GM21381 (cell line): ENCODE results near the gene A2ML1.
"Not testable (repeated sequence)": the region's sequence is repeated elsewhere in the genome, so short reads cannot be mapped to it uniquely, and the experiment has no call there.

Experiments used
- ATAC-seq: cut with Tn5 transposase; IDR thresholded peaks from one replicate; pipeline ENCODE4 v1.9.1; 2021; ENCODE audit warnings: mild to moderate bottlenecking, moderate library complexity; ENCODE audit not compliant: unreplicated experiment

The A2ML1 gene

GRCh38 chr12:8816448-8817050 lies 5.9 kb upstream of the A2ML1 start:
- no peak for ATAC-seq

GRCh38 chr12:8817856-8818255 lies 4.6 kb upstream of the A2ML1 start:
- no peak for ATAC-seq

GRCh38 chr12:8818526-8818925 lies 3.9 kb upstream of the A2ML1 start:
- ATAC-seq = no peak

- ATAC-seq = no peak
These were observed 2.8 kb upstream of the A2ML1 start for GRCh38 chr12:8819666-8819980.

GRCh38 chr12:8820676-8821407 lies 1.6 kb upstream of the A2ML1 start:
- ATAC-seq = not testable (repeated sequence)

GRCh38 chr12:8821591-8821990 lies 830 bp upstream of the A2ML1 start:
- no peak for ATAC-seq

- ATAC-seq = no peak
These were observed 1.3 kb downstream of the A2ML1 start for GRCh38 chr12:8823565-8824300.

- no peak for ATAC-seq
These were observed 5.3 kb downstream of the A2ML1 start for GRCh38 chr12:8827551-8828256.

GRCh38 chr12:8828257-8829124 lies 6.1 kb downstream of the A2ML1 start:
- no peak for ATAC-seq

GRCh38 chr12:8829125-8829518 lies 6.7 kb downstream of the A2ML1 start:
- no peak for ATAC-seq

GRCh38 chr12:8829621-8830020 lies 7.2 kb downstream of the A2ML1 start:
- ATAC-seq = no peak

GRCh38 chr12:8831116-8831515 lies 8.7 kb downstream of the A2ML1 start:
- no peak for ATAC-seq

- no peak for ATAC-seq
These were observed 10.1 kb downstream of the A2ML1 start for GRCh38 chr12:8832500-8832899.

- ATAC-seq = no peak
These were observed 11.8 kb downstream of the A2ML1 start for GRCh38 chr12:8834230-8834629.

- ATAC-seq = no peak
These were observed 14.9 kb downstream of the A2ML1 start for GRCh38 chr12:8837291-8837690.

GRCh38 chr12:8840321-8840720 lies 17.9 kb downstream of the A2ML1 start:
- no peak for ATAC-seq

GRCh38 chr12:8840938-8841633 lies 18.7 kb downstream of the A2ML1 start:
- no peak for ATAC-seq

- no peak for ATAC-seq
These were observed 19.4 kb downstream of the A2ML1 start for GRCh38 chr12:8841778-8842177.

GRCh38 chr12:8844665-8845064 lies 22.2 kb downstream of the A2ML1 start:
- ATAC-seq = no peak

- ATAC-seq = no peak
These were observed 23.9 kb downstream of the A2ML1 start for GRCh38 chr12:8846305-8846704.
